Measurements from ENCODE around the gene FAM120B.

The FAM120B gene

DNA sequence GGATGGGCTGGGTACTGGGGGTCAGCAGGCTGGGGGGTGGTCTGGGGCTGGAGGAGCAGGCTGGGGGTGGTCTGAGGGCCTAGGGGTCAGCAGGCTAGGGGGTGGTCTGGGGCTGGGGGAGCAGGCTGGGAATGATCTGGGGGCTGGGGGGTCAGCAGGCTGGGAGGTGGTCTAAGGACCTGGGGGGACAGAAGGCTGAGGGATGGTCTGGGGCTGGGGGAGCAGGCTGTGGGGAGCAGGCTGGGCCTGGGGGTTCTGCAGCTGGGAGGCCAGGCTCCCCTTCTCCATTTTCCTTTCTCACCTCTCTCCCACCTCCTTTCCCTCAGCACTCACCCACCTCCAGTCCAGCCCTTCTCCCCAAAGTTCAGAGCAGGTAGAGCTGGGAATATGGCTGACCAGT is 132.3 kb downstream of the FAM120B start:
- TF ChIP-seq POLR2AphosphoS5 (IDR thresholded peaks at IDR 0.05; ENCODE audit: low read depth, low read length) (no peak), TAF1 (IDR thresholded peaks at IDR 0.05; ENCODE audit: borderline replicate concordance, low read depth, low read length) (no peak), POLR2A (IDR thresholded peaks at IDR 0.05; ENCODE audit: low read depth, low read length) (no peak)
- FAIRE-seq: no peak

DNA sequence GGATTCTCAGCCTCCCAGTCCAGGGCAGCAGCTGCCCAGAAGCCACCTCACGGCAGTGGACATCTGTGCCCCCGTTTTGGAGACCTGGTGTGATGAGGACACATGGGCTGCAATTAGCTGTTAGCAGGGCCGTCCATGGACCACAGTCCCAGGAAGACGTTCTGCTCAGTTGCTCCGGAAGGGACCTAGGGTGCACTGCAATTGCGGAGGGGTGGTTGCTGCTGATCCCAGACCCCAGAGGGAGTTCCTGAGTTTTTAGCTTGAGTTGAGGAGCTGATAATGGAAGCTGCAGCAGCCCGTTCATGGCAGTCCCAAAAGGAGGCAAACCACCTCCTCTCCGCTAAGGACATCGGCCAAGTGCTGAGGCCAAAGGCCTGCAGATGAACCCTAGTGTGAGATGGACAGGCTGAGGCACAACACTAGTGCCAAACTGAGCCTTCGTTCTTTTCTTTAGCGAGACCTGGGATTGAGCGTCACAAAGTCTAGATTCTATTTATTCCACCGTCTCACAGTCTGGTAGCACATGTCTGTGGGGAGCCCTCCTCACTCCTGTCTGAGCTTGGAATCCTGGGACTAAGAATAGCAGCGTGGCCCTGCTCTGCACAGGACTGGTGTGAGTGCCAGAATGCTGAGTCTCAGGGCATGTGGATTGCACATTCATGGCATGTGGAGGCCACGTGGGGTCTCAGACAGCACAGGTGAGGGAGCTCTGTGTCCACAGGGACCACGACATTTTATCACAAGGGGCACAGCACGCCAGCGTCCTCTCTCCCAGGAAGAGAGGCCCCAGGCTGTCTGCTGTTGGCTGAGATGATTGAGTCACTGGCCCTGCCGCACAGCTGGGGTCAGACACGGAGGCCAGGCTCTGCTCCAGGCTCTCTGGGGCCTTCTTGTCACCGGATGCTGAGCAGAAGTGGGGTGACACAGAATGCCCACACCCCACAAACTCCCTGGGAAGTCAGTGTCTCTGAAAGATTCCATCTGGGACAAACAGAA is 133.1 kb downstream of the FAM120B start:
- FAIRE-seq (no peak), DNase-seq (ENCODE audit: insufficient read length) (no peak)
- TF ChIP-seq TAF1 (IDR thresholded peaks at IDR 0.05; ENCODE audit: borderline replicate concordance, low read depth, low read length): no peak
- no peak for TF ChIP-seq POLR2AphosphoS5 (IDR thresholded peaks at IDR 0.05; ENCODE audit: low read depth, low read length)
- no peak for TF ChIP-seq POLR2A (IDR thresholded peaks at IDR 0.05; ENCODE audit: low read depth, low read length)

More for the DNA sequence above, 132.3 kb downstream of the FAM120B start:
- no peak for DNase-seq (ENCODE audit: insufficient read length)

DNA sequence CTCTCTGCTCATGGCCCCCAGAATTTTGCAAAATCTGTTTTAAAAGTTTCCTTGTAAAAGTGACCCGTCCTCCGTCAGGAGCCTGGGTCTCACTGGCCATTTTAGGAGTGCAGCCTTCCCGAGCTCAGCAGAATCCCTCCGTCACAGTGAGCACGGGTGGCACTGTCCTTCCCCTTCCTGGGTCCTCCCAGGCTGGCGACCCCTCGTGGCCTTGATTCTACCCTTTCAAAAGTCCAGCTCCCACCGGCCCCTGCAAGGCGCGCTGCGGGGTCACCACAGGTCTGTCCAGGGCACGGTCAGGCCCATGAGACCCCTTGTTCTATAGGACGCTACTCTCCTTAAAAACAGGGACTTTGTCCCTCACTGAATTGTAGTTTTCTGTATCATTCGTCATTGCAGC is 133.9 kb downstream of the FAM120B start:
- DNase-seq (ENCODE audit: insufficient read length) (no peak), FAIRE-seq (no peak)
- TF ChIP-seq TAF1 (IDR thresholded peaks at IDR 0.05; ENCODE audit: borderline replicate concordance, low read depth, low read length) (no peak), POLR2A (IDR thresholded peaks at IDR 0.05; ENCODE audit: low read depth, low read length) (no peak), POLR2AphosphoS5 (IDR thresholded peaks at IDR 0.05; ENCODE audit: low read depth, low read length) (no peak)

DNA sequence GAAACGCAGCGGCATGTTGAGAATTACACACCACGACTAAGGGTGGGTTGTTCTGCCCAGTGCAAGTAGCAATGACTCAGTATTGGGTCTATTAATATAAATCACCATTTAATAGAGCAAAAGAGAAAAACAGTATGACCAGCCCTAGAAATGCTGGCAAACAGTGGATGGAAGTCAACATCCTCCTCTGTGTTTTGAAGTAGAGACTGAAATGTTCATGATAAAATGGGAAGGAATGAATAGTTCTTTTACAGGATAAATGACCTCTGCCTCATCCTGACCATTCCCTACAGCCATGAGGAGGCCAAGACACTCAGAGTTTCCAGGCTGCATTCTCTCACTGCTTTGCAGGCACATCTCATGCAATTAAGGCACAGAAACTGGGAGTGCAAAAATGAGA is 134.8 kb downstream of the FAM120B start:
- TF ChIP-seq TAF1 (IDR thresholded peaks at IDR 0.05; ENCODE audit: borderline replicate concordance, low read depth, low read length) (no peak), POLR2AphosphoS5 (IDR thresholded peaks at IDR 0.05; ENCODE audit: low read depth, low read length) (no peak), POLR2A (IDR thresholded peaks at IDR 0.05; ENCODE audit: low read depth, low read length) (no peak)
- DNase-seq (ENCODE audit: insufficient read length) (no peak), FAIRE-seq (no peak)

DNA sequence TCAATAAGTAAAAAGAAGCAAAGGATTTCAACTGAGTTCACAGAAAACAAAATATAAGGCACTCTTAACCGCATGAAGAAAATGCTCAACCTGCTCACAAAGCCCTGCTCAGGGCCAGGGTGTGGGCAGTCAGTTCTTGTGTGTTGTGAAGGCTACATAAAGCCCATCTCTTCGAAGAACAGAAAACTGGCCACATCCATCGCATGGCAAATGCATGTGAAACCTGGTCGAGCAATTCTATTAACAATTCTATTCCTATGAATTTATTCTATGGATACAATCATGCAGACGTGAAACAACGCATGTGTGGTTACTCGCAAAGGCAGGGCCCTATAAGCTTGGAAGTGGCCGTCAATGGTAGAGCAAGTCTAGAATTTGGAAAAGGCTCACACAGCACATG is 136.0 kb downstream of the FAM120B start:
- TF ChIP-seq POLR2A (IDR thresholded peaks at IDR 0.05; ENCODE audit: low read depth, low read length) (no peak), POLR2AphosphoS5 (IDR thresholded peaks at IDR 0.05; ENCODE audit: low read depth, low read length) (no peak), TAF1 (IDR thresholded peaks at IDR 0.05; ENCODE audit: borderline replicate concordance, low read depth, low read length) (no peak)
- no peak for FAIRE-seq

DNA sequence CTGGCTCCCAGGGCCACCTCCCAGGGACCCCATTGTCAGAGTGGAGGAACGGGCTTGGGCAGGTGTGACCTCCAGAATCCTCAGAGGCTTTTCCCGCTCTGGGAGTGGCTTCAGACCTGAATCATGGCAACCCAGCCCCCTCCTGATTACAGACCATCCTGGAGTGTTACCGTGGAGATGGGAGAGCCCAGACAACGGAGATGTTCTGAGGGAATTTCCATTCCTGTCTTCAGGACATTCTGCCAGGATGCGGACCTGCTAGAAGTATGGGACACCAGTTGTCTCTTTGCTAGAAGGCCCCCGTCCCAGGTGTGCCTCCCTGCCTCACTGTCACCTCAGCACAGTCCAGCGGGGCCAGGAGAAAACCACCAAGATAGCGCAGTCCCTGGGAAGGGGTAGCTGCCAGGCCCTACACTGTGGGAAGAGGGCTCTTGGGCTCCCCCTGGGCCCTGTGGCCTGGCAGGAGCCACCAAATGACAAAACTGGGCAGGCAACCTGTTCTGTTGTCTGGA is 136.6 kb downstream of the FAM120B start:
- no peak for DNase-seq (ENCODE audit: insufficient read length)
- no peak for TF ChIP-seq TAF1 (IDR thresholded peaks at IDR 0.05; ENCODE audit: borderline replicate concordance, low read depth, low read length)
- TF ChIP-seq POLR2AphosphoS5 (IDR thresholded peaks at IDR 0.05; ENCODE audit: low read depth, low read length): no peak
- TF ChIP-seq POLR2A (IDR thresholded peaks at IDR 0.05; ENCODE audit: low read depth, low read length): no peak
- FAIRE-seq: no peak

More for the DNA sequence above, 136.0 kb downstream of the FAM120B start:
- no peak for DNase-seq (ENCODE audit: insufficient read length)

DNA sequence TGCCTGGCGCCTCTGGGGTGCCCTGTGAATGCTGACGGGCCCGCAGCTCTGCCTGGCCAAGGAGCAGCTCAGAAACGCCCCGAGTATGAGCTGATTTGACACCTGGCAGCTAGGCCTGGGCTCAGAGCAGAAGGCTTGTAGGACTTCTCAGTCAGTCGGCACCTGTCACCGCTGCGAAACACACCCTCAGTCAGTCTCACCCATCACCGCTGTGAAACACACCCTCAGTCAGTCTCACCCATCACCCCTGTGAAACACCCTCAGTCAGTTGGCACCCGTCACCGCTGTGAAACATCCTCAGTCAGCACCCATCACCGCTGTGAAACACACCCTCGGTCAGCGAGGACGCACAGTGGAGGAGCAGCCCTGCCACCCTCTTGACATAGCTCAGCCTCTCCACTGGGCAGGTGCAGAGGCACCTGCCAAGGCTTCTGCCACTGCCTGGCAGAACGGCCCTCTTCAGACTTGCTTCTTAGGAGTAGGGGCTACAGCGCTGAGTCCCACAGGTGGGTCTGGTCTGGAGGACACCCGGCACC is 137.6 kb downstream of the FAM120B start:
- TF ChIP-seq POLR2AphosphoS5 (IDR thresholded peaks at IDR 0.05; ENCODE audit: low read depth, low read length) (no peak), POLR2A (IDR thresholded peaks at IDR 0.05; ENCODE audit: low read depth, low read length) (no peak), TAF1 (IDR thresholded peaks at IDR 0.05; ENCODE audit: borderline replicate concordance, low read depth, low read length) (no peak)
- DNase-seq (ENCODE audit: insufficient read length) (no peak), FAIRE-seq (no peak)

DNA sequence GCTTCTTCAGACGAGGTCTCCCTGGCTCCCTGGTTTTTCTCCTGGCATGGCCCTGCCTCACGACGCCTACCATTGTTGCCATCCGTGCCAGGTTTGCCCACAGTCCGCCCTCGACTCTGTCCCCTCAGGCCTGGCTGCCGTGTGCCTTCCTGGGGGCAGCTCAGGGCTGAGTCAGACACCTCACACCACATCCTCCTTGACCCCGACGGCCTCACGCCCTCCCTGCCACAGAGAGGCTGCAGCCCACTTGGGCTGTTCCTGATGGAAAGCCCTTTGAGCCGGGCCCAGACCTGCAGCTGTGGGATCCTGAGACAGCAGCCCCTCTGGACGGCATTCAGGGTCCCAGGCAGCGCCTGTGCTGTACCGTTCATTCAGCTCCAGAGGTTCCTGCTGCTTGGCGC is 138.3 kb downstream of the FAM120B start:
- DNase-seq (ENCODE audit: insufficient read length): no peak
- FAIRE-seq: no peak
- no peak for TF ChIP-seq POLR2A (IDR thresholded peaks at IDR 0.05; ENCODE audit: low read depth, low read length)
- no peak for TF ChIP-seq POLR2AphosphoS5 (IDR thresholded peaks at IDR 0.05; ENCODE audit: low read depth, low read length)
- TF ChIP-seq TAF1 (IDR thresholded peaks at IDR 0.05; ENCODE audit: borderline replicate concordance, low read depth, low read length): no peak

DNA sequence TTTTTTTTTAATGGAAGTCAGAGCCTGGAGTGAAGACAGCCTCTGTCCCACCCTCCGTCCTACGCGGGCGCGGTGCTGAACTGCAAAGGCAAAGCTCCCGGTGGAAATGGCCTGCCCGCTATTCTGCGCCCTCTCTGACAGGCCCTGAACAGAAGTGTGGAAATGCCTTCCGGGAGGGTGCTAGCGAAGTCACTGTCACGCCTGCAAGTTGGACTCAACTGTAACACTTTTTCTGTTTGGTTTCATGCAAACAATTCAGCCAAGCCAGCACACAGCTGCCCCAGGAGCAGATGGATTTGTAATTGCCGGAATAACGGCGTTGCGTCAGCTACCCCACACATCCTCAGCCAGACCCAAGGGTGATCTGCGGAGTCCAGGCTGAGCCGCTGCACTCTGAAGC is 138.9 kb downstream of the FAM120B start:
- DNase-seq (ENCODE audit: insufficient read length): no peak
- FAIRE-seq: no peak
- TF ChIP-seq TAF1 (IDR thresholded peaks at IDR 0.05; ENCODE audit: borderline replicate concordance, low read depth, low read length) (no peak), POLR2AphosphoS5 (IDR thresholded peaks at IDR 0.05; ENCODE audit: low read depth, low read length) (no peak), POLR2A (IDR thresholded peaks at IDR 0.05; ENCODE audit: low read depth, low read length) (no peak)

DNA sequence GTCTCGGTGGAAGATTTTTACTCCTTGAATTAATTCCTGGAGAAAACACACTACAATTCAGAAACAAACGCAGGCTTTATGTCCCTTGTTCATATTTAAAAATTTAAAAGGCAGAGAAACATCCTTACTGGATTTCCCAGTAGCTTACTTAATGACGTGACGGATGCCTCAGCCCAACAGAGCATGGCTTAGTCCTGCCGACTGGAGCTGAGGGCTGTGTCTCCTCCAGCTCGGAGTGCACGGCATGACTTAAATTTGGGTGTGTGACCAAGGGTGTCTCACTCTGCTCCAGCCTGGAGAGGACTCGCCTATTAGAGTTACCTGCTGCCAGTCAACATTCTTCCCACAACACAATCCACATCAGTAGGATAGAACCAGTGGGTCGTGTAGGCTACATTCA is 139.4 kb downstream of the FAM120B start:
- DNase-seq (ENCODE audit: insufficient read length) (no peak), FAIRE-seq (no peak)
- TF ChIP-seq POLR2A (IDR thresholded peaks at IDR 0.05; ENCODE audit: low read depth, low read length) (no peak), POLR2AphosphoS5 (IDR thresholded peaks at IDR 0.05; ENCODE audit: low read depth, low read length) (no peak), TAF1 (IDR thresholded peaks at IDR 0.05; ENCODE audit: borderline replicate concordance, low read depth, low read length) (no peak)

DNA sequence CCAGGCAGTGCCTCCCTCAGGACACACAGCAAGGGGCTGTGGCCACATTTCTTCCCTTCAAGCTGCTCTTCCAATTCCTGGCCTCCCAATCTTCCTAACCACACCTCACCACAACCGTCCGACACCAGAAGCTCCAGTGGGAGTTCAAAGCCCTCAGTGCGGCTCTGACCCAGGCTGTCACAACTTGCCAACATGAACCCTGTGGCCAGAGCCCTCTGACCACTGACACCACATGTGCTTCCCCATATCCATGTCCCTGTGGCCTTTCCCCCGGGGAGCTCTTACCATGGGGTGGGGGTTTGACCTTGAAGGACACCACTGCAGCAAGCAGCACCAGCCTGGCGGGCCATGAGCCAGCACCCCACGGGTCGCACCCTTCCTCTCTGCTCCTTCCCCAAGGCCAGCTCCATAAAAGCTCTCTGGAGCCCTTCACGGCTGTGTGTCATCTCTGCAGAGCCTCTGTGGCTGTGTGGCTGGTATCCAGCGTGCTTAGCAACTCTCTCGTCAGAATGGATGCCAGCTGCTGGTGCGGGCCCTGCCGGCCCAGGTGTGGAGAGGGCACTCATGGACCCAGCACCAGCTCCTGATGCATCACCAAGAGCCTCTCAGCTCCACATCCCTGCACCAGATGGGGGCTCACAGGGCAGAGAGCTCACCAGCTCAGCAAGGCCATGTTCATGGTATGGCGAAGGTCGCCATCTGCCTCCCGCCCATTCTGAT is 140.4 kb downstream of the FAM120B start:
- TF ChIP-seq TAF1 (IDR thresholded peaks at IDR 0.05; ENCODE audit: borderline replicate concordance, low read depth, low read length): no peak
- no peak for TF ChIP-seq POLR2AphosphoS5 (IDR thresholded peaks at IDR 0.05; ENCODE audit: low read depth, low read length)
- no peak for TF ChIP-seq POLR2A (IDR thresholded peaks at IDR 0.05; ENCODE audit: low read depth, low read length)
- FAIRE-seq: no peak
- DNase-seq (ENCODE audit: insufficient read length): no peak

Measured in GM12892 (cell line).